GM21360 (cell line): ENCODE measurements around the gene WFS1.

Source experiments
- ATAC-seq: cut with Tn5 transposase; IDR thresholded peaks from one replicate; pipeline ENCODE4 v1.9.1; 2021; ENCODE audit warnings: mild to moderate bottlenecking, moderate library complexity; ENCODE audit not compliant: unreplicated experiment

Gene WFS1

DNA sequence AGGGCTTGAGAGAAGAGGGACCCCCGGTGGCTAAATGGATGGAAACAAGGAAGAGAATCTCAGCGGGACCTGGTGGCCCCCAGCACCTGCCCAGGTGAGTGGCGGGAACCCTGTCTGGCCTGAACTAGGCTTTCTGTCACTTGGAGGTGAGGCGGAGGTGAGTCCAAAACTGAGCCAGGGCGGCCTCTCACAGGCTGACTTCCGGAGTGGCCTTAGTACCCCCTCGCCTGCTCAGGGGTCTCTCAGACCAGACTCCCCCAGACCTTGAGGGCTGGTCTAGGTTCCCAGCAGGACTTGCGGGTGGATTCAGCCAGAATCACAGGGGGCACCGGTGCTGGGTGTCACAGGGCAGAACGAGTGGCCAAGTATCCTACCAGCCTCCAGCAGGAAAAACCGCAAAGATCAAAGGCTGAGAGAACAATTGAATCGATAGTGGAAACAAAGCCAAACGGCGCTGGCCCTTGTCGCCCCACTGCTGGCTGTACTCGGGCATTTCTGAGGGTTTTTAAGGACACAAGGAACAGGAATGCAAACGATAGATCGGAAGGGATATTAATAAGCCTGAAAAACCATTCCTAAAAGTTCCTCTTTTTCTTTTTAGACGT, 67.8 kb downstream of the WFS1 start:
- no peak for ATAC-seq

DNA sequence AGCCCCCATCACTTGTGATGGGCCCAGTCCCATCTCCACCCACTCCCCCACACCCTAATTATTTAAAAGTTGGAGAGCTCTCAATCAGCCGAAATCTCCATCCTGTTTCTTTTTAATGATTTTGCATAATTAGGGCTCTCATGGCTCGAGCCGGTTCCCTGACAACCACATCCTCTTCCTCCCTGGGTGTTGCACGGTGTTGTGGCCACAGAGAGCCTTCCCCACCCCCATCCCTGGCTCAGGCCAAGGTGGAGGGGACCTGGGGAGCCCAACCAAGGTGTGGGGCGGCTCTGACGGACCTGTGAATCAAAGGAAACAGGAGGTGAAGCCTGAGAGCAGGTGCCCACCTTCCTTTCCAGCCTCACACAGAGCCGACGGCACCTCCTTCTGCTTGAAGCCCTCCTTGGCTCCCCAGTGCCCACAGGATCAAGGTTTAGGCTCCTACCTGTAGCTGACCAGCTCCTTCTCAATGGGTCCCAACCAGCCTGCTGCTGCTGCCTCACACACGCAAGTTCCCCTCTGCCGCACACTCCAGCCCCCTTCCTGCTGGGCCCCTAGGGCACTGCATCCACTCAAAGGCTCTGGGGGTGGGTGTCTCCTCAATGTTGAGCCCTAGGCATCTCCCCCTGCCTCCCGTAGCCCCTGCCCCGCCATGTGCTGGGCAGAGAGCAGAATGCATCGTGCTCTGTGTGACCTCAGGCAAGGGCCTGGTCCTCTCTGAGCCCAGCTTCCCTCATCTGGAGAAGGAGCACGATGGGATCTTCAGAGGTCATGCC, 68.7 kb downstream of the WFS1 start:
- ATAC-seq, result no peak

DNA sequence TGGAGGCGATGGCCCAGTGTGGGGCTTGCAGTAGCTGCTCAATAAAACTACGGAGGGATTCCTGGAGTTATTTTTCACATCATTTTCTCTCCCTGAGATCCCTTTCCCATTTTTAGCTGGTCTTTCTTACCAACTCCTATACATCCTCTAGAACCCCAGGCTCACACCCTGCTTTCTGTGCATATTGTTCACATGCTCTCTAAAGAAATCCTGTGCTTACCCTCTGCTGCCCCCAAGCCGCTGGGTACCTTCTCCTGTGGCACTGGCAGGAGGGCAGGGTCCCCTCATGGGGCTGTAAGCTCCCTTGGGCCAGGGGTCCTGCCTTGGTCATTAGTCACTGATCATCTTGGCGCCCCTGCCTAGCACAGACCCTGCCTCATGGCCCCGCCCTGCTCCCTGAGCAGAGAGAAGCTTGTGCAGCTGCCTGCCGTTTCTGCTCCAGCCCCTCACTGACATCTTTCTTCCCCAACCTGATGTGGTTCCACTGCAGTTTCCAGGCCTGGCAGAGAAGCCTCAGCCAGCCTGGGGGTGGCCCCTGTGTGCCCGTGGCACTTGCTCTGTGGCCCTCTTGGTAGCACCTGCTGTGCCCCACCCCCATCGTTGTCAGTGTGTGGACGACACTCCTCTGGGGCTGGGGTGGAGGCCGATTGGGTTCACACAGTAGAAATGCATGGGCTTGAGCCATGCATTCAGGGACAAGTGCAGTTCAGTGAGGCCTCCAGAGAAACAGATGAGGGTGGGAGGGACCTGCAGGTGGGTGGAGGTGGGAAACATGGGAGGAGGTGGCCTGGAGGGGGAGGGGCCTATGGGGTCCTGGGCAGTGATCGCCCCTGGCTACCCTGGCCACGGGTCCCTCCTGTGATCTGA, 69.5 kb downstream of the WFS1 start:
- no peak for ATAC-seq

DNA sequence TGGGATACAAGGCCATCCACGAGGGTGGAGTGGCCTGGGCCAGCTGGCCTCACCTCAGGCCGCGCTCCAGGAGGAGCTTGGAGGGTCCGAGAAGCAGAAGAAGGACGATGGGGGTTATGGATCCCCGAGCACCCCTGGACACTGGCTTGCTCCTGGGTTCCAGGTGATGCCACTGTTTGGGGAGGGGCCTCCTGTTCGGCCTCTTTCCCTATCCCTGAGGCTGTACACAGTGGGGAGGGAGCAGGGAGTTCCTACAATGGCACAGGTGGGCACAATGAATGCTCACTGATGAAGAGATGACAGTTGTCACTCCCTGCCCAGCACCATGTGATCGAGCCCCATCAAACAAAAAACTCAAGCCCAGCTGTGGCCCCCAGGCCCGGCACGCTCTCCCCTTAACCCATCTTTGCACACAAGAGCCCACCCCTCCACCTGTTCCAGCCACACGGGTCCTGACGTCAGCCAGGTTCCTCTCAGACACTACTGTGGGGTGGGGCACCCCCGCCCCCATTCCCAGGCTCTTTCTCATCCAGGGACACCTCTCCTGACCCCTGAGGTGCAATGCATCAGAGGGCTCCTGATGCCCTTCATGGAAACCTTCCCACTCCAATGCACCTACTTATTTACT, 70.3 kb downstream of the WFS1 start:
- ATAC-seq, result no peak

DNA sequence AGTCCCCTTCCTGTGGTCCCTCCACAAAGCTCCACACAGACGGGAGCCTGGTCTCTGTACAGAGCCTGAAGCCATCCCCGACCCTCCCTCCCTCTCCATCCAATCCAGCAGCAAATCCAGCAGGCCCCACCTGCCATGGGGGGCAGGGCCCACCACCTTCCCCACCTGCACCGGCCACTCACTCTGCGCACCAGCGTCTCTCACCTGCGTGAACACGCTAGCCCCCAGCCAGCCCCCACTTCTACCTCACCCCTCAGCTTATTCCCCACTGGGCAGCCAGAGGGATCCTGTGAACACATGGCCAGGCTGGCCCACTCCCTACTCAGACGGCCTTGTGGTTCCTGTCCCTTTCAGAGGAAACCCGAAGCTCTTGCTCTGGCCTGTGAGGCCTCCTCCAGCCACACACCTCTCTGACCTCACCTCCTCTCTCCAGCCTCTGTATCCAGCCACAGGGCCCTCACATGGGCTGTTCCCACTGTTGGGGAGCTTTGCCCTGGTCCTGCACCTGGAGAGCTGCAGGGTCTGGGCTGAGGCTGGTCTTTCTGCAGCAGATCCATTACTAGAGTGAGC, 70.9 kb downstream of the WFS1 start:
- no peak for ATAC-seq

DNA sequence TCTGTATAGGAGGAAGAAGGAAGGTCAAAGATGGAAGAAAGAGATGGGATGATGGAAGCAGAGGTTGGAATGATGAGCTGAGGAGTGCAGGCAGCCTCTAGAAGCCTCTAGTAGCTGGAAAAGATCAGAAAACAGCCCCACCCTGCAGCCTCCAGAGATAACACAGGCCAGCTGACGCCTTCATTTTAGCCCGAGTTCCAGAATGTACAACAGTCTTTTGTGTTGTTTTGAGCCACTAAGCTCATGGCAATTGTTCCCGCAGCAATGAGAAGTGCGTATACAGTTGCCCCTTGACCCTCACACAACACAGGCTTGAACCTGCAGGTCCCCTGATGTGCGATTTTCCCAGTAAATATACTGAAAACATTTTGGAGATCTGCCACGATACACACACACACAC, 72.0 kb downstream of the WFS1 start:
- no peak for ATAC-seq

DNA sequence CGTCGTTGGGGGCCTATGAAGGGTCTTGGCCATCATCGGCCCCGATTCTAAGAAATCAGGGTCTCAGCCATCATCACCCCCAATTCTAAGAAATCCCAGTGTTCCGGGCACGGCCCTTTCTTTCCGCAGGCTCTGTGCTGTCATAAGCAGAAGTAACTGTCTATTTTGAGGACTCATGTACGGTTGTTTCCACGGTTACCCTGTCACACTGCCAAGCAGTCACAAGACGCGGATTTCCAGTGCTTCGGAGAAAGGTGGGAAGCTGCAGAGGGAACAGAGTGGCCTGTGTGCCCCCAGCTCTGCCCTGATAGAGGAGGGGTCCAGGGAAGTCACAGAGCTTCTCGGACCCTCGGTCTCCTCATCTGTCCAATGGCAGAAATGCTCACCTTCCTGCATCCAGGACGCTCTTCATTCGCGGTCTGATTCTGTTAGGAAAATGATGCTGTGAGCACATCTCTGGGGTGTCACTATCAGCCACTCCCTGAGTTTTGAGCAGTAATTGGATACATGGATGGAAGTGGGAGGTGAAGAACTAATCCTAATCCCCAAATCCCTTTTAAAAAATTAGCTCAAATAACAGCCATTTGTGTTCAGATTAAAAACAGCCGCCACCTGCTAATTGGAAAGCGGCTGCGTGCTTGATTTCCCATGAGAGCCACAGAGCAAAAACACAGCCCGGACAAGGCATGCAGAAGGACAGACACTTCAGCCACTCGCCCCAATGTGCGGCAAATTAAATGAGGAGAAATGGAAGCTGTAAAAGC, 73.1 kb downstream of the WFS1 start:
- ATAC-seq, result no peak

DNA sequence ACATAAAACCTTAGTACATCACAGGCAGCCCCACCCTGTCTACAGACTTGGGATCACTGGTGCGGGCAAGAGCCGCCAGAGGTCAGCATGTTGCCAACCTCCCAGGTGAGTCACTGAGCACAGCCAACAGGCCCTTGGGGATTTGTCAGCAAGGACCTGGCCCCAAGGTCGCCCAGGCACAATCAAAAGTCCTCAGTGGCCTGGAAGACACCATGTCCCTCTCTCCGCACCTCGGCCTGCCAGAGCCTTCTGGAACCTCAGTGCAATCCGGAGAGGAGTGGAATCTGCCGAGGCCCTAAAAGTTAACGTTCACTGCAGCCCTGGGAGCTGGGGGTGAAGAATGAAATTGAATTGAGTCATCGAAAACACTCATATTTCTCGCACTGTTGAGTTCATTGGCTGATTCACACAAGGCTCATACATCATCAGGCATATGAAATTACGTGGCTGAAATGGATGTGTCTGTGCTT, 74.3 kb downstream of the WFS1 start:
- ATAC-seq, result no peak

DNA sequence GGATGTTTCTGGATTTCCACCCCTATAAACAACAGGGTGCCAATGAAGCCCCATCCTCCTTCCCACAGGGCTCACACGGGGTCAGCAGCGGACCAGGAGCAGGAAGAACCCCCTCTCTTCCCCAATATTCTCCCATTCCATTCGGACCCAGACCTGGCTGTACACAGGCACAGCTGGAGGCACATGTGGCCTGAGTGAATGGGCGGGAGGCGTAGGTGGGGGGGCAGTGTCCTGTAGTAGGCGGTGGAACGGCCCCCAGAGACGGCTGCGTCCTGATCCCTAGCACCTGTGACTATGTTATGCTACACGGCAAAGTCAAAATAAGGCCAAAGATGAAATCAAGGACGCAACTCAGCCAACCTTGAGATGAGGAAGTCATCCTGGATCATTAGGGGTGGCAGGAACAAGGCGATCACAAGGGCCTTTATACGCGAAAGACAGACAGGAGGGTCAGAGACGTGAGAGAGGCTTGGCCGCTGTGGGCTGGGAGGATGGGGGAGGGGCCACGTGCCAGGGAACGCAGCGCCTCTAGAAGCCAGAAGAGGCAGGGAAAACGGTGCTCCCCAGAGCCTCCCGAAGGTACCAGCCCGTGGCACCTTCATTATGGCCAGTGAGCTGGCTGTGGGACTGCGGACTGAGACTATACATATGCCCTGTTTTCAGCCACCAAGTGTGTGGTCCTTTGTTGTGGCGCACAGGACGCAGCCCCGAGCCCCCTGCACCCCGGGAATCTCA, 75.6 kb downstream of the WFS1 start:
- ATAC-seq, result no peak

DNA sequence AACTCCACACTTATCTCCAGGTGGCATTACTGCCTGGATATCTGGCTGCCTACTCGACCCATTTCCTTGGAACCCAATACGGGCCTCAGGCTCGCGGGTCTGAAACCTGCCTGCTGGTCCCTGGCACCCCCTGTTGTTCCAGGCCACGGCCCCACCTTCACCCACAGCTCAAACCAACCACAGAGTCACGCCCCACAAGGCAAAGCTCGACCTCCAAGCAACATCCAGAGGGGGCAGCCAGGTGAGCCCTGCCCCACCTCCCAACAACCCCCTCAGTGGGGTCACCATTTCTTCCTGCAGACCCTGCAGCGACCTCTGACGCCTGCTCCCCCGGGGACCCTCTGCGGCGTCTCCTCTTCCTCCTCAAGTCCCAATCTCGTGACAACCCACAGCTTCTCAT, 76.2 kb downstream of the WFS1 start:
- no peak for ATAC-seq

DNA sequence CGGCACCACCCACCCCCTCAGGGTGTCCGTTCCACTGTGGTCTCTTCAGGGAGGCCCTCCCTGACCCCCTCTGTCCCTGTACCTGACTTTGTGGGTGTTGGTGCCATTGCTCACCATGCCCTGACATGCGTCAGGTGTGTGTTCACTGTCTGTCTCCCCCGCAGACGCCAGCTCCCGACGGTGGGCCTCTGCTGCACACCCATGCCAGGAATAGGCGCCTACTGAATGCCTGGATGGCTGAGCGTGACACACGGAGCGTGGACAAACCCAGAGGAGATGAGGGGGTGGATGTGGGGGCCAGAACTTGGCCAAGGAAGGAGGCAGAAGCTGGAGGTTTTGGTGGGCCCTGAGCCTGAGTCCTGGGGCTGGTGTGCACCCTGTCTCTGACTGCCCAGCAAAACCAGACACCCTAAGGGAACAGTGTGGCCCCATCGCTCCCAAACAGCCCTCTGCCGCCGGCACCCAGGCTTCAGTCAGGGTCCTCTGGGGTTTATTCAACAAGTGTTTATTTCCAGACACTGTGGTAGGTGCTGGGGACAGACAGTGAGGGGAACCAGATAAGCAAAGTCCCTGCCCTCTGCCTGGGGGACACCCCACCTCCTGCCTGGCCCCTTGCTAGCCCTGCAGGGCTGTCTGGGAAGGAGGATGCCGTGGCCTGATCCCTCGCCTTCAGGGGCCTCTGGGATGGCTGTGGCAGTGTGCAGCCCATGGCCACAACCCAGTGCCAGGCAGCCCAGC, 76.9 kb downstream of the WFS1 start:
- ATAC-seq, result no peak

DNA sequence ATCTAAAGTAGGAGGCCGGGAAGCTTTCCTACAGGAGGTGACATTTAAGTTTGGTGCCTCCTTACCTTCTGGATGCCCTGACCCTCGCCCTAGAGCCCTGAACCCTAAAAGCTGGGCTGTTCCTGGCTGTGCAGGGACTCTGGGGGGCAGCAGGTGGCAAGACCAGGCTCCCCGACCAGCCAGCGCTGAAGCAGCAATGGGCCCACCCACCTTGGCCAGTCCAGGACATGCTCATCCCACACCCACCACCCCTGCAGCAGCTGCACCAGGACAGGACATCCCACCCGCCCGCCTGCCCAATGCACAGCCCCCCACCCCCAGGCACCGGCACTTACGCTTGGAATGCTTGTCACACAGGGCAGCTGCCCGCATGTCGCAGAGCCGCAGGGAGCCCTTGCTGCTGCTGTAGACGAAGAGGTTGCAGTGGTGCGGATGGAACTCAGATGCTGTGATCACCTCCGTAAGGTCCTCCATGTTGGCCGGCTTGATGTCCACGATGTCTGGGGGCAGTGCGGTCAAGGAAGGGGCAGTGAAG, 77.9 kb downstream of the WFS1 start:
- ATAC-seq, result no peak

DNA sequence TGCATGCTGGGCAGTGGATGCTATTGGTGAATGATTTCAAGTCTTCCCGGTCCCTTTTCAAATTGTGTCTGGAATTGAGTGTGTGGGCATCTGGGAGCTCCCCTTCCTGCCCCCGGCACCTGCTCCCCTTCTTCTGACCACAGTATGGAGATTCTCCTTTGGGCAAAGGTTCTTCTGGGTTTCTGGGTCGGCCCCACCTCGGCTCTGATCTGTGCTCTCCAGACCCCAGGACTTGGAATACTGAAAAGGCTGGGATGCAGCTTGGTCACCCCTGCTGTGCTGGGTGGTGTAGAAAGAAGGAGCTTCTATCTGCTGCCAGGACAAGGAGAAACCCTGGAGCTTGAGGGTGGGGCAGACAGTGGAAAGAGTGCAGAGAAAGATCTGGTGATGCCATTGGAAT, 78.8 kb downstream of the WFS1 start:
- ATAC-seq, result no peak

DNA sequence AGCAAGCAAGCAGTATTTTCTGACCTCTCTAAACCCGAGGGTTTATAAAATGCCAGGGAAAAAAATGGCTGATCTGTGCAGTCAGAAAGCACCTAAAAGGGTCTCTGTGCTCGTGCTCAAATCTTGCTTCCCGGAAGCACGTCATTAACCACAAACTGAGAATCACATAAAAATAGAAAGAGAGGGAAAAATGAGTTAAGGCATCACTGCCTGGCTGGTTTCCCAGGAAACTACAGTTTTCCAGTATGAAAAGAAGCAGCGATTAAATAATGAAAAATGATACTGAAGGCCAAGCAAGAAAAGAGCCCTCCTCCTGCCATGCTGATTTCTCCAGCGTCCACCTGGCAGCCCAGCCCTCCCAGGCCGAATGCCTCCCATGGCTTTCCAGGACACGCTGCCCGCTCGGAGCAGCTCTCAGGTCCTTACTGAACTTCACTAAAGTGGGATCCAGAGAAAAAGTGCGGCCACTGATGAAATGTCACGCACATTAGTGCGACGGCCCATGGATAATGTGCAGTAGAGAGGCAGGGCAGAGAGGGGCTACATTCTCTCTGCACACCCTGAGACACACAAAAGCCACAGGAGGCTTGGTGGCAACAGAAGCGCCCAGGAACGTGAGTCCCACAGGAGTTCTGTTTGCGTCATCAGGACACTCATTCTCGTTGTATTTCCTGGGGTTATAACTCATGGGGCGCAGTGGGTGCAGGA, 80.4 kb downstream of the WFS1 start:
- ATAC-seq, result no peak

DNA sequence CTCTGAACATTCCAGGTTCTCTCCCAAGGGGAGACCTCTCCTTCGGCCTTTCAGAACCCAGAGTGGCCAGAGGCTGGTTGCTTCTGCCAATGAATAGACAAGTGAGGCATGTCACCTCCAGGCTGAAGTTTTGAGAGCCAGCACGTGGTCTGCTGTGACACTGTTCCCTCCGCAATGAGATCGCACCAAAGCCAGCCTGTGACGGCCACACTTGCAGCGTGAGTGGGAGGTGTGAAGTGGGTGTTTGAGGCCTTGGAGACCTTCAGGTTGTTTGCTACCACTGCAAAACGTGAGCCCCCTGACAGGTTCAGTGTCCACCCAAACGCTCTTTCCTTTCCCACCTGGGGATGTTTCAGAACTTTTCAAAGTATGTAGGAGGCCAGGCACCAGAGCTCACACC, 81.0 kb downstream of the WFS1 start:
- no peak for ATAC-seq

DNA sequence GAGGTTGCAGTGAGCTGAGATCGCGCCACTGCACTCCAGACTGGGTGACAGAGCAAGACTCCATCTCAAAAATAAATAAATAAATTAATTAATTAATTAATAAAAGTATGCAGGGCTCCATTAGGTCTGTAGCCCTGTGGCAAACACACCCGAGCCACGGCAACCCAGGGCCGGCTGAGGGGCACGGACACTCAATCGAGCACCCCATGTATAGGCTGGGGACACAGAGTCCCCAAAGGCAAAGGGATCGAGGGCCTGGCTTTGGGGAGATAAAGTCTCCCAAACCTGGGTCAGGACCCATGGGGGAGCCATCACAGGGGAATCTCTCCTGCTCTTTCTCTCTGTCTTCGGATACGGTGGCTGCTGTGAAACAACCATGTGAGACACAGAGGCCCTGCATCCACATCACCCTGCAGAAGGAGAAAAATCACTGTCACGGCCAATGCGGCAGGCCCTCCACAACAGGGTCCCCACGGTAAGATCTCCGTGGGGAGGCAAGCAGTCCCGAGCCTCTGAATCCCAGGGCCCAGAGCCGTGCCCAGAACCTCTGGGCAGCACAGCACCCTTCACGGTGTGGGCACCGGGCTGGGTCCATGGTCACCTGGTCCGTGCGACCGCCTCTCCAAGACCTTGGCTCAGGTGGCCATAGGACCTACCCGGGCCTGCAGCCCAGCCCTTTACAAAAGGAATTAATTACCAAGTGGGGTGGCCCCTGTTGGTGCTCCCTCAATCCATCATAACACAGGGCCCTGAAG, 81.8 kb downstream of the WFS1 start:
- ATAC-seq, result no peak

DNA sequence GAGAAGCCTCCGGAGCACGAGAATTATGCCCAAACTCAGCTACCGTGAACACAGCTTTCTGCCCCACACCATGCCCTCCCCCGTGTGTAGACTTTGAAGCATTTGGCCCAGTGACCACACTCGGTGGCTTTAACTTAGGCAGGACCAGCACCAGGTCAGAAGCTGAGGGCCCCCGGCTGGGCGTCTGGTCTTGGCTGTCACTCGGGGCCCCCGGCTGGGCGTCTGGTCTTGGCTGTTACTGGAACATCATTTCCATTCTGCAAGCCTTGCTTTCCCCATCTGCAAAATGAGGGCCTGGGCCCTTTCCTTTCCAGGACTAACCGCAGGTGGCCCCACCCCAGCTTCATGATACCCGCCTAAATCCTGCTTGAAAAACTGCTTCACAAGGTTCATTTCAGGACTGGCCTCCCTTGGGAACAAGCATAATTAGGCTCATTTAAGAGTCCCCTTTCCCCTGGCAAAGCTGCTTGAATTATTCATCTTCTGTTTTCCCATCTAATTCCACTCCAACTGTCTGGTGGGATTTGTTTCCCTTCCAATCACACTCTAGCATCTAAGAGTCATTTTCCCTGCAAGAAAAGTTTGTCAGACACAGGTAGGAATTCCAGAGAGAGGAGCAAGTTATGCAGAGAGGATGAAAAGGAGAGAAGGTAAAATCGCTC, 82.5 kb downstream of the WFS1 start:
- ATAC-seq, result no peak
